Activated gamma-delta T cell treated with anti-CD3 and anti-CD28 coated beads, Interleukin-2, amount 50 U/mL, for 16 hours (primary cell): ENCODE results near the gene POU2F1.
"Not testable (repeated sequence)": the region's sequence is repeated elsewhere in the genome, so short reads cannot be mapped to it uniquely, and the experiment has no call there.

Experiments
- DNase-seq: peaks from one replicate; pipeline ENCODE4 v3.0.0-alpha.2; 2020; ENCODE audit warnings: low read depth

Gene POU2F1

GRCh38 chr1:167231873-167232450 is 11.3 kb downstream of the POU2F1 start:
- no peak for DNase-seq

DNA sequence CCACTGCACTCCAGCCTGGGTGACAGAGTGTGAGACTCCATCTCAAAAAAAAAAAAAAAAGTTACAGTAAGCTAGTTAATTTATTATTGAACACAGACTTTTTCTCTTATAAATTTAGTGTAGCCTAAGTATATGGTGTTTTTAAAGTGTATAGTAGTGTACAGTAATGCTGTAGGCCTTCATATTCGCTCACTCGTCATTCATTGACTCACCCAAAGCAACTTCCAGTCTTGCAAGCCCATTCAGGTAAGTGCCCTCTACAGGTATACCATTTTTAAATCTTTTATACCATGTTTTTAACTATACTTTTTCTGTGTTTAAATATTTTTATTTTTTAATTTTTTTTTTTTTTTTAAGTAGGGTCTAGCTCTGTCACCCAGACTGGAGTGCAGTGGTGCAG is 12.1 kb downstream of the POU2F1 start:
- DNase-seq = no peak

DNA sequence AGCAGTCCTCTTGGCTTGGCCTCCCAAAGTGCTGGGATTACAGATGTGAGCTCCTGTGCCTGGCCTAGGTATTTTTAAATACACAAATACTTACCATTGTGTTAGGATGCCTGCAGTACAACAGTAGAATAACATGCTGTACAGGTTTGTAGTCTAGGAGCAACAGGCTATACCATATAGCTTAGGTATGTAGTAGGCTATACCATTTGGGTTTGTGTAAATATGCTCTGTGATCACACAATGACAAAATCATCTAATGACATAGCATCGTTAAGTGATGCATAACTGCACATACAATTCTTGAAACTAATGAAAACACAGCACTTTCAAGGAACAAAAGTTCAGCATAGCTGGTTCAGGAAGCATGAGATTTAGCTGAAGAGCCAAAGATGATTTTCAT is 12.7 kb downstream of the POU2F1 start:
- no peak for DNase-seq

GRCh38 chr1:167237000-167237399 is 16.3 kb downstream of the POU2F1 start:
- DNase-seq = no peak

DNA sequence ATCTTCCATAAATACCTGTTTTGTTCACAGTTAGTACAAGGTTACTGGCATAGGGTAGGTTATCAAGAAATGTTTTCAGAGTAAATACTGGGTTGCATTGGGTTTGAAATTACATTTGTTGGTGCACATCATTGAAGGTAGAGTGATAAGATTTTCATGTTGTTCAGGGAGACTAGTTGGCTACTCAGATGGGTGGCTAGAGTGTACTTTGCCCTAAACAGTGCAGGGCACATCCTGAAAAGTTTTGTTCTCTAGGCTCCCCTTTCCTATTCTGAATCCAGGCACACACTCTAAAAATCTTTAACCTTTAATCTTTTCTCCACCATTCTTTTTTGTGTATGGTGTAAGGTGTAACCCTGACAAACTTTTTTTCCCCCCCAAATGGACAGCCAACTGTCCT is 18.0 kb downstream of the POU2F1 start:
- no peak for DNase-seq

- DNase-seq = no peak
Measured at GRCh38 chr1:167239257-167239656, 18.6 kb downstream of the POU2F1 start.

- no peak for DNase-seq
Measured at GRCh38 chr1:167244244-167244643, 23.6 kb downstream of the POU2F1 start.

- DNase-seq = not testable (repeated sequence)
Measured at GRCh38 chr1:167245168-167245567, 24.5 kb downstream of the POU2F1 start.

GRCh38 chr1:167246971-167247370 is 26.3 kb downstream of the POU2F1 start:
- DNase-seq = no peak

DNA sequence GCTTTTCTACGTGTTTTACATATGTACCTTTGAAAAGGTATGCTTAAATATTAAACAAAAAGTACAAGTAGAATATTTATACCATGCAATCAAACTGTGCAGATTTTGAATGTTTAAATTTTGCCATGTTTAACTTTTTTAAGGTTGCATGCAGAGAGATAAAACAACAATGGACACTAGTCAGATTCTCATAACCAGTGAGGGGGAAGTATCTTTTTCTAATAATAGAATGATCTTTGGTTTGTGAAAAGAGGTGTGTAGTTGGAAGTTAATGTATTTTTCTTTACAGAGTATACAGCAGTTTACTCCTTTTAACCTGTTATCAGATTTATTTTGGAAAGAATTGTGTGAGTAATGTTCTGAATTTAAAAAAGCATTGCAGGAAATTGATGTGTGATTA is 27.1 kb downstream of the POU2F1 start:
- no peak for DNase-seq

DNA sequence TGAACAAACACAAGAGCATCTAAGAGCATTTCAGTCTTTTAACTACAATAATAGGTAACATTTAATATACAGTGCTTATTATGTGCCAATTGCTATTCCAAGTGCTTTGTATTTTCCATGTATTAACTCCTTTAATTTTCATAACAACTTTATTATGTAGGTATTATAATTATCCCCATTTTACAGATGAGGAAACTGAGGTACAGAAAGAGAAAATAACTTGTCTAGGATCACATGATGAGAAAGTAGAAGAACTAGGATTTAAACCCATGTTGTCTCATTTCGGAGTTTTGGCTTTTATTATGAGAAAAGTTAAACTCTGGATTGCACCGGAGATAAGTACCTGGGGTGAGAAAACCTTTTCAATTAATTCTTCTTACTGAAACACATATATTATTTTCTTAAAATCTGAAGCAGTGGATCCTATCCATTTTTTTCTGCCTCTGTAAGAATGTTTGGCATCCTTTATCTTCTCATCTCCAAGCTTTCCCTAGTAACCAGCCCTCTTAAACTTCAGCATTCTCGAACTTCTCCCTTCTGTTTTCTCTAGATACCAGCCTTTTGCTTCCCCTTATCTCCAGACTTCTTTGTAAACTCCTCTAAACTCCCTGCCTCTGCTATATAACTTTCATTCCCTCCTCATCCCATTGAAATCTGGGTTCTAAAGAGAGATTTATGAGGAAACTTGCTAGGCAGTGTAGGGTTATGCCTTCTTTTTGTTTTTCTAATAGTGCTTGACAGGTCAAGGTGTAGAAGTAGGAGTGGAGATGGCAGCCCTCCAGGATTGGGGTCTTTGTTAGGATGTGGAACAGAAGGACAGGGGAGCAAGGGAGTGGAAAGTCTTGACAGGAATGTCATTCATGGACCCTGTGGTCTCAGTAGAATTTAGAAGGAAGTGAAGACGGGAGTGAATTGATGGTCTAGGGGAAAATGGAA is 28.3 kb downstream of the POU2F1 start:
- DNase-seq = no peak

DNA sequence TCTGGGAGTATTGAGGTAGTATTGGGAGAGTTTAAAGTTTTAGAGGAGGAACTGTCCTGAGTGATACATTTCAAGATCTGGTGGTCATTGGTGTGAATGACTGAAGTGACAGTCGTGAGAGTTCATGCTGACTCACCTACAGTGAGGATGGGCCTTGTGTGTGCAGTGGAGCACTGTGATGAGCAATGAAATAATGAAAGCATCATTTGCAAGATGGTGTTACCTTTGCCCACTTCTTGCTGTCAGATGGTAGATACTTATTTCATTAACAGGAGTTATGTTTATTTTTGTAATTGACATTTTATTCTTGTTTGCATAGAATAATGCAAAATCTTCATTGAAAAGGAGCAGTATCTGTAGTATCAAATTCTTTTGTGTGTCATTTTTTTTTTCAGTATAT is 29.0 kb downstream of the POU2F1 start:
- no peak for DNase-seq

- DNase-seq = no peak
Measured at GRCh38 chr1:167250482-167250881, 29.8 kb downstream of the POU2F1 start.

DNA sequence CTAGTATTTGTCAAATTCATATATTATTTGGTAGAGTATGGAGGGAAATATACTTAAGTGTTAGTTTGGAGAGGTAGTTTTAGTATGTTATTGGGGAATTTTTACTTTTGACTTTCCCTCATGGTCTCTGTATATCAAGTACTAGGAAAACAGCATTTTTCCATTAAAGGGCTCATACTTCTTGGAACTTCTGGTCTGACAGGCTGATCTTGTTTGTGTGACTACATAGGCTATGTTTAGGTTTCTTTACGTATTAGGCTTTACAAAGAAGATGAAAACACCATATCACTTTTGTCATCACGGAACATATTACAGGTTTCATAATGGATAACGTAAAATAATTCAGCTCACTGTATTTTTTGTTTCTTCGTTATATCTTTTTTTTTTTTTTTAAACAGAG is 30.8 kb downstream of the POU2F1 start:
- DNase-seq = no peak

DNA sequence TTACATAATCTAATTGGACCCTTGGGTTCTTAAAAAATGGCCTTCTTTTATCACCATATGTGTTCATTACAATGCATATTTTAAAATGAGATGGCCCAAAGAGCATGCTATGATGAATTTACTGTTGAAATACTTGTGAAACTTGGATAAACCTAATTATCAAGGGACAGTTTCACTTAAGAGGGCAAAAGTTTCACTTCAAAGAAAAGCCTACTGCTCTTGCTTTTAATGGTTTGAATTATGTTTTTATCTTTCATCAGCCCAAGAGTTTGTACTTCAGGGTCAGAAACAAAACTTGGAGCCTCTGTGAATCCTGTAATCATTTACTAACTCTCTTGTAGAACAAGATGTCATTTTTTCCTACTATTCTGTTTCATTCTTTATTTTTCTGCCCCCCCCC is 32.3 kb downstream of the POU2F1 start:
- DNase-seq = no peak

- DNase-seq = no peak
Measured at GRCh38 chr1:167258858-167259257, 38.2 kb downstream of the POU2F1 start.

- no peak for DNase-seq
Measured at GRCh38 chr1:167262836-167263235, 42.1 kb downstream of the POU2F1 start.

GRCh38 chr1:167263344-167263743 is 42.7 kb downstream of the POU2F1 start:
- DNase-seq = no peak

DNA sequence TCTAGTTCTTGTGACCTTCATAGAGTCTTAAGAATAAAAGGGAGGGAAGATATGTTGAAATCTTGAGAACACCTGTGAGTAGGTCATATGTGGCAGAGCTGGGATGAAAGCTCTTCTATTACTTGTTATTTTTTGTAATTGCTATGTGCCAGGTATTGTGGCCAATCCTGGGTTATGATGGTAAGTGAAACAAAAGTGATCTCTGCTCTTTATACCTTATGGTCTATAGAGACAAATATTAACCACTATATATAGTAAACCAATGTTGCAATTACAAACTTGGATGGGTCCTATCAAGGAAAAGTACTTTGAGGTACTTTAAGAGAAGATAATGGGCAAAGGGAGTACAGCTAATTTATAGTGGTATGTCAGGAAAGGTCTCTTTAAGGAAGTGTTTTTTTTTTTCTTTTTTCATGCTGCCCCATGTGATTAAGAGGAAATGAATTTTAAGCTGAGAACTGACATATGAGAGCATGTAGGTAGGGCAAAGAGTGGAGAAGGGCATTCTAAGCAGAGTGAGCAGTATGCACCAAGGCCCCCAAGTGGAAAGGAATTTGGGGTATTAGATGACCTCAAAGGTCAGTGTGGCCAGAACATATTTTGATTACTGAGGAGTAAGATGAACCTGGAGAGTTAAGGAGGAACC is 43.3 kb downstream of the POU2F1 start:
- DNase-seq = no peak

DNA sequence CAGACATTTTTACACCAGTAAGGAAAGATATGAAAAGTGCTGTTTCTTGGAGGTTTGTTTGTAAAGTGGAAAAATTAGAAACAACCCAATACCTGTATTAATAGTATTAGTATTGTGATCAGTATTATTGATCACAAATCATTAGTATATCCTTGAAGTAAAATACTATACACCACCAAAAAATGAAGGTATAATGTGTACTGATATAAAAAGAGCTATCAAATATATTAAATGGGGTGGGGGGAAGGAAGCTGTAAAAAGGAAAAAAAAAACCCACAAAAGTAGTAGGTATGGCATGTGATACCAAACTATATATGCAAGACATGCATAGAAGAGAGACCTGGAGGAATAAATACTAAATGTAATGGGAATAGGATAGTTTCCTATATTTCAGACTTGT is 46.3 kb downstream of the POU2F1 start:
- no peak for DNase-seq

GRCh38 chr1:167268347-167268787 is 47.7 kb downstream of the POU2F1 start:
- DNase-seq = no peak

GRCh38 chr1:167270349-167271092 is 49.8 kb downstream of the POU2F1 start:
- DNase-seq = no peak
